Prostate gland (tissue), 2 donors: ENCODE measurements around the gene PITHD1.

ENCODE experiments used
- CTCF ChIP-seq, 4 experiments: fragments of 200-600 bp in 2 of 4; fragments of 450-650 bp in 2 of 4; sonication (generic) in 2 of 4; IDR thresholded peaks; 1 replicate in 3 of 4; 2 replicates in 1 of 4; pipeline ENCODE4 v1.5.1; 2016 to 2019; ENCODE audit warnings: antibody characterized with exemption in 4 of 4, mild to moderate bottlenecking in 2 of 4, moderate library complexity in 2 of 4
- POLR2A ChIP-seq: fragments of 450-650 bp; IDR thresholded peaks from one replicate; pipeline ENCODE4 v1.6.1; 2016; ENCODE audit warnings: antibody characterized with exemption, mild to moderate bottlenecking

DNA sequence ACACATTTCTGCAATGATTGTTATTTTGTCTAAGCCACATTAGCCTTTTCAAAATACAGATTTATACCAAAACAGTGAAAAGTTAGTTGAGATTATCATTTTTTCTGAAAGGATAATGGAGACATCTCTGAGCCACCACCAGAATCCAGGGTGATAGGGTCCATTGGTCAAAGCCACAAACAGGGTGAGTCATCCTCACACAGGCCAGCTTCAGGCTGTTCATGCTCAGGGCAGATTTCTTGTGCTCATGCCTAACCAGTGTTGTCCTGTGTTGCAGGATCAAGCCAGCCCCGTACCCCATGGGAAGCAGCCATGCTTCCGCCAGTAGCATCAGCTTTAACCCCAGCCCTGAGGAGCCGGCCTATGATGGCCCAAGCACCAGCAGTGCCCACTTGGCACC lies 21.5 kb upstream of the PITHD1 start:
- TF ChIP-seq CTCF (IDR thresholded peaks at IDR 0.05) (no peak), POLR2A (no peak)
